Measurements from ENCODE around the gene ZKSCAN5. TPM values are rescaled to one million over a fixed set of nuclear protein-coding genes. Genes with fewer than 3 reads are reported as not detected.

Gene ZKSCAN5
- total and polyA plus RNA-seq, 2 experiments from 2014 or later = 6.2 to 10.6 TPM

- Histone ChIP-seq H3K27me3 (no peaks in the 10 kb centered on the region), H3K4me3 (no peak overlapping the region), H3K4me2 (no peak overlapping the region), H3K4me1 (ENCODE audit: insufficient read depth) (peaks cover 15% of the 10 kb centered on the region), H4K20me1 (ENCODE audit: insufficient read depth, poor library complexity, severe bottlenecking) (no peaks in the 10 kb centered on the region), H3K9me2 (replicated peaks; ENCODE audit: insufficient read depth) (no peaks in the 10 kb centered on the region), H2AFZ (no peak overlapping the region), H3K79me2 (peaks cover 27% of the 10 kb centered on the region), H3K36me3 (replicated peaks; ENCODE audit: insufficient read depth, low read depth) (no peaks in the 10 kb centered on the region), H3K27ac (no peak overlapping the region), H3K9me3 (ENCODE audit: low read depth) (no peaks in the 10 kb centered on the region)
- no peak for TF ChIP-seq CTCF (IDR thresholded peaks at IDR 0.05; ENCODE audit: poor library complexity)
- no peak for TF ChIP-seq EZH2phosphoT487 (IDR thresholded peaks at IDR 0.05; ENCODE audit: low read depth, severe bottlenecking, unreplicated experiment)
- TF ChIP-seq EZH2 (IDR thresholded peaks at IDR 0.05; ENCODE audit: borderline replicate concordance) = no peak
- 44% methylated on average over 23 of the region's 23 CpGs for WGBS (ENCODE audit: low lambda C conversion rate, missing lambda C conversion rate)
- DNase-seq (ENCODE audit: low spot score) = no peak
Measured at GRCh38 chr7:99469381-99470065, 34.9 kb upstream of the ZKSCAN5 start.

GRCh38 chr7:99472561-99473314 lies 31.7 kb upstream of the ZKSCAN5 start, which contains the start of gene ZNF789:
ZNF789 (plus strand) TSS chr7:99472890; CDS start chr7:99476457, 3,567 bp downstream.
- TF ChIP-seq CTCF (IDR thresholded peaks at IDR 0.05; ENCODE audit: poor library complexity) (no peak), EZH2 (IDR thresholded peaks at IDR 0.05; ENCODE audit: borderline replicate concordance) (no peak)
- H3K27ac ChIP-seq = peak within 1 kb of the TSS; percentile 94
- no peaks in the 10 kb centered on the region for H3K9me3 ChIP-seq (ENCODE audit: low read depth)
- H3K9me2 ChIP-seq (replicated peaks; ENCODE audit: insufficient read depth) = no peaks in the 10 kb centered on the region
- peak within 1 kb of the TSS; percentile 73 for H2AFZ ChIP-seq
- H3K4me1 ChIP-seq (ENCODE audit: insufficient read depth) = peaks cover 7% of the 10 kb centered on the region
- peaks cover 45% of the 10 kb centered on the region for H3K79me2 ChIP-seq
- under 1% methylated on average over 56 of the region's 56 CpGs for WGBS (ENCODE audit: low lambda C conversion rate, missing lambda C conversion rate)
- H3K27me3 ChIP-seq = no peaks in the 10 kb centered on the region
- H4K20me1 ChIP-seq (ENCODE audit: insufficient read depth, poor library complexity, severe bottlenecking) = no peaks in the 10 kb centered on the region
- peak within 1 kb of the TSS; percentile 80 for H3K4me2 ChIP-seq
- peak within 1 kb of the TSS; percentile 65 for H3K4me3 ChIP-seq
- DNase-seq (ENCODE audit: low spot score) = peak; percentile 99
- H3K36me3 ChIP-seq (replicated peaks; ENCODE audit: insufficient read depth, low read depth) = no peaks in the 10 kb centered on the region

- TF ChIP-seq EZH2 (IDR thresholded peaks at IDR 0.05; ENCODE audit: borderline replicate concordance) (no peak), EZH2phosphoT487 (IDR thresholded peaks at IDR 0.05; ENCODE audit: low read depth, severe bottlenecking, unreplicated experiment) (no peak), CTCF (IDR thresholded peaks at IDR 0.05; ENCODE audit: poor library complexity) (no peak)
- Histone ChIP-seq H2AFZ (peak overlapping the region; percentile 73), H3K27ac (peak overlapping the region; percentile 87), H3K4me1 (ENCODE audit: insufficient read depth) (peaks cover 7% of the 10 kb centered on the region), H3K9me2 (replicated peaks; ENCODE audit: insufficient read depth) (no peaks in the 10 kb centered on the region), H3K27me3 (no peaks in the 10 kb centered on the region), H3K36me3 (replicated peaks; ENCODE audit: insufficient read depth, low read depth) (no peaks in the 10 kb centered on the region), H3K4me3 (peak overlapping the region; percentile 65), H3K79me2 (peaks cover 50% of the 10 kb centered on the region), H3K4me2 (peak overlapping the region; percentile 80), H3K9me3 (ENCODE audit: low read depth) (no peaks in the 10 kb centered on the region), H4K20me1 (ENCODE audit: insufficient read depth, poor library complexity, severe bottlenecking) (no peaks in the 10 kb centered on the region)
- DNase-seq (ENCODE audit: low spot score) = peak; percentile 53
- WGBS (ENCODE audit: low lambda C conversion rate, missing lambda C conversion rate) = 4% methylated on average over 7 of the region's 7 CpGs
Measured at GRCh38 chr7:99473315-99473596, 31.2 kb upstream of the ZKSCAN5 start.

Measured in hepatocyte (in vitro differentiated cells).